Fibroblast of the aortic adventitia (primary cell): ENCODE measurements around the gene EFCAB9. TPM values are rescaled to one million over a fixed set of nuclear protein-coding genes. Genes with fewer than 3 reads are reported as not detected.

Experiments used
- DNase-seq: peaks from one replicate; pipeline ENCODE4 v3.0.0-alpha.2; 2010; ENCODE audit warnings: low read depth
- H3K4me3 ChIP-seq: 2 replicates; pipeline ENCODE4 v1.5.1; 2011; ENCODE audit warnings: low read depth, mild to moderate bottlenecking, control low read depth, low read length, moderate library complexity
- total RNA-seq: library from RNA; depleted of rRNA; stranded (reverse); fragments of >200 nt; gene quantifications from 2 replicates; pipeline ENCODE4 v1.2.3, GENCODE V29; 2012; ENCODE audit warnings: low replicate concordance
- TF ChIP-seq, protein P1 (sequence below): IDR thresholded peaks from 2 replicates; pipeline ENCODE4 v1.5.1; 2011; ENCODE audit warnings: mild to moderate bottlenecking, low read length, control low read depth, inconsistent platforms; ENCODE audit not compliant: insufficient read depth

Gene EFCAB9
- total RNA-seq, 1 donor, result not detected

DNA sequence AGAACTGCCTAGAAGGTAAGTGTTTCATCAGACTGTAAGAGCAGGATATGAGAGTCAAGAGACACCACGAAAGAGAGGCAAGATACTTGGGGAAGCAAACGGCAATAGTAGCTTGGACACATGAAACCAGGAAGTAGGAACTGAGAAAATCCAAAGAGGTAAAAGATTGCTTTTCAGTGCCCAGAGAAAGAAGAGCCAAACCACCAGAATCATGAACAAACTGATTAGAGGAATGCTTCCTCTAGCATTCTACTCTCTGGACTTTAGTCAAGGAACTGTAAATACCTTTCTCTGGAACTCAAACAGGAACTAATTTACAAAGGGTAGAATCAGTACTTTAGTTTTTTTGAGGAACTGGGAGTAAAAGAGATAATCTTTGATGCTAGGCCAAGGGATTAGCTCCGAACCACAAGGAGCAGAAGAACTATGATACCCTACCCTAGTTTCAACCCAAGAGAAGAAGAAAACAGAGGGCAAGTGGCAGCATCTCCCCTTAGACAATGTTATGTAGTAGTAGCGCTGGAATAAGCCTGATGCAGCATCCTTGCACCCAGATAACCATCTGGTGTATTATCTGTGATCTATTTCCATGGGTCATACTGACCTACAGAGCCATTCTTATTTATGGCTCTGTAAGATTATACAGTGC is 41.3 kb downstream of the EFCAB9 start:
- no peak overlapping the region for H3K4me3 ChIP-seq
- TF ChIP-seq, protein P1, sequence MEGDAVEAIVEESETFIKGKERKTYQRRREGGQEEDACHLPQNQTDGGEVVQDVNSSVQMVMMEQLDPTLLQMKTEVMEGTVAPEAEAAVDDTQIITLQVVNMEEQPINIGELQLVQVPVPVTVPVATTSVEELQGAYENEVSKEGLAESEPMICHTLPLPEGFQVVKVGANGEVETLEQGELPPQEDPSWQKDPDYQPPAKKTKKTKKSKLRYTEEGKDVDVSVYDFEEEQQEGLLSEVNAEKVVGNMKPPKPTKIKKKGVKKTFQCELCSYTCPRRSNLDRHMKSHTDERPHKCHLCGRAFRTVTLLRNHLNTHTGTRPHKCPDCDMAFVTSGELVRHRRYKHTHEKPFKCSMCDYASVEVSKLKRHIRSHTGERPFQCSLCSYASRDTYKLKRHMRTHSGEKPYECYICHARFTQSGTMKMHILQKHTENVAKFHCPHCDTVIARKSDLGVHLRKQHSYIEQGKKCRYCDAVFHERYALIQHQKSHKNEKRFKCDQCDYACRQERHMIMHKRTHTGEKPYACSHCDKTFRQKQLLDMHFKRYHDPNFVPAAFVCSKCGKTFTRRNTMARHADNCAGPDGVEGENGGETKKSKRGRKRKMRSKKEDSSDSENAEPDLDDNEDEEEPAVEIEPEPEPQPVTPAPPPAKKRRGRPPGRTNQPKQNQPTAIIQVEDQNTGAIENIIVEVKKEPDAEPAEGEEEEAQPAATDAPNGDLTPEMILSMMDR, result no peak
- peak; percentile 64 for DNase-seq

DNA sequence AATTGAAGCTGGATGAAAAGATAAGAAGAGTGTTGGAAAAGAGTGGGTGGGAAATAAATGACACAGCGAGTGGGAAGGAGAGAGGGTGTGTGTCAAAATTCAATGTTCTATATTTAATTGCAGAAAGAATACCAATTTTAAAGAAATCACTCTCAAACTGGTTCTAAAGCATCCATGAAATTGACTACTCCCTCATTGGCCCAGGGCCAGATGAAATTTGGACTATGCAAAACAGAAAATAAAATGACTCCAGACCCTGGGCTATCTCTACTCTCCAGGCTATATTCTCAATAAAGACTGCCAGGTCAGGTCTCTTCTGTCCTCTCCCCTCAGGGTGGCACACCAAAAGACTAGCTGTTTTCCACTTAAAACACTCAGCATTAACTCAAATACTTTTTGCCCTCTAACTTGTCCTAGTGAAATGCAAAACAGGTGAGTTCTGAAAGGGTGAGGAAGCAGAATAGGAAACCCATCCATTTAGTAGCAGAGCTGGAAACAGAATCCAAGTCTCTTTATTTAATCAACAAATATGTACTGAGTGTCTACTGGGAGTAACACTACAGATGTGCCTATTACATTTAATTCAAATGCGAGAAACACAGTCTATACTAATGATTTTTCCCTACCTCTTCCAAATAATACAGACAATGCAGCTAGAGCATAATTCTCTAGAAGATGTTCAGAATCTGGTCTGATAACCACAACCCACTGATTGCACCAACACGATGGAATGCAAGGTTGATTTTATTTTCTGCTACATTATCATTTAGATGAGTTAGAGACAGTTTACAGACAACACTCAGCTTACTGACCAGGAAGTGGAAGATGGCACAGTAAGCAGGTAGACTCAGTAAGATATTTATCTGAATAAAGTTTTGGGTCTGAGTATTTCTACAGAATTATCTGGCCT is 42.1 kb downstream of the EFCAB9 start:
- TF ChIP-seq, protein P1, result no peak
- DNase-seq, result peak; percentile 7
- H3K4me3 ChIP-seq, result no peak overlapping the region

DNA sequence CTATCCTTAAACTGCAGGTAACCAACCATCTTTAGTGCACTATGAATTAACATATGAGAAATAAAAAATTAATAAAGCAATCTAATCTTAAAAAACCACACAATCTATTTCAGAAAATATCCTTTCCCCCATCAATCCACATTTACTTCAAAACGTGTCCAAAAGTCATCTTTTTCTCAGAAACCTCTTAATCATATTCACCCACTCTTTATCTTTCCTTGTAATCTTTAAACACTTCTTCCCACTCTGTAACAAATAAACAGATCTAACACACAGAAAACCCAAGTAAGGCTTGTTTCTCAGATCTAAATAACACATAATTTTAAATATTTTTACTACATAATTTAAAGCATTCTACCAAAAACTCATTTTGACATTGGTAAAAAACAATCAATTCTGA is 44.4 kb downstream of the EFCAB9 start:
- H3K4me3 ChIP-seq, result no peak overlapping the region
- TF ChIP-seq, protein P1, result no peak
- no peak for DNase-seq

DNA sequence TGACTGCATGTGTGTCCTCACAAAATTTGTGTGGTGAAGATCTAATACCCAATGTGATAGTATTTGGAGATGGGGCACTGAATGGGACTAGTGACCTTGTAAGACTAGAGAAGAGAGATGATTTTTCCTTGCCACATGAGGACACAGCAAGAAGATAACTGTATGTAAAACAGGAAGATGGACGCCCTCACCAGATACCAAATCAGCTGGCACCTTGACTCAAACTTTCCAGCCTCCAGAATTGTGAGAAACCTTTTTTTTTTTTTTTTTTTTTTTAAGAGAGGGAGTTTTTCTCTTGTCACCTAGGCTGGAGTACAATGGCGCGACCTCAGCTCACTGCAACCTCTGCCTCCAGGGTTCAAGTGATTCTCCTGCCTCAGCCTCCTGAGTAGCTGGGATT is 49.3 kb downstream of the EFCAB9 start:
- no peak for DNase-seq
- TF ChIP-seq, protein P1, result no peak
- no peak overlapping the region for H3K4me3 ChIP-seq

DNA sequence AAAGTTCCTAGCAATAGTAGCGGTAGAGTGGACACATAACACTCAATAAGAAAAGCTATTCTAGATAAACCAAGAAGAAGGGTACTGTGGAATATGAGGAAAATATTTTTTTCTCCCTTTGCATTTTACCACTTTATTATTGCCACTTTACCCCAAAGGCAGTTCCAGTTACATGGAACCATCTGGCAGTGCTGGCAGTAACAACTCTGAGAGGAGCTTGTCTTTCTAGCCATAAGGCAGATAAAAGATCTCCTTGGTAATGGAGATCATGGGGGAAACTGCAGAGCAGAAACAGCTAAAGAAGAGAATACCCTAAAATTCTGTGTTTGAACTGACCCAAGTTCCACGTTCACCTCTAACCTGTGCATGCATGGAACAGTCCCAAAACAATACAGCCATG is 51.1 kb downstream of the EFCAB9 start:
- DNase-seq, result no peak
- no peak overlapping the region for H3K4me3 ChIP-seq
- TF ChIP-seq, protein P1, result no peak

DNA sequence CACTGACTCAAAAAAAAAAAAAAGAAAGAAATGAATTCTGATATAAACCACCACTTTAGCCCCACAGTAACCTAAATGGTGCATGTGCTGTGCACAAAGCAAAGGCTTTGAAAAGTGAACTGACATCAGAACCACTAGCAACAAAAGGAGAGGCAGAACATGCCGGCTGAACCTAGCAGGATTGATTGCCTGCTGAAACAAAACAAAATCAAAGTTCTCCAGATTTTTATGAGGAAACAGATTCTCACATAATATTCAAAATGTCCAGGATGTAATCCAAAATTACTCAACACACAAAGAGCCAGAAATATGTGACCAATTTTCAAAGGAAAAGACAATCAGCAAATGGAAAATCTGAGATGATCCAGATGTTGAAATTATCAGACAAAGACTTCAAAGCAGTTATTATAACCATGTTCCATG is 51.7 kb downstream of the EFCAB9 start:
- no peak overlapping the region for H3K4me3 ChIP-seq
- TF ChIP-seq, protein P1, result no peak
- DNase-seq, result peak; percentile 75
